DMS79 (cell line): ENCODE results near the gene GPC6.

Experiments used
- DNase-seq: peaks from one replicate; lab custom pipeline; 2025; lab: John Stamatoyannopoulos, UW

The GPC6 gene

GRCh38 chr13:94247890-94248289 lies 1021.3 kb downstream of the GPC6 start:
- DNase-seq, result no peak

GRCh38 chr13:94248454-94249228 lies 1022.0 kb downstream of the GPC6 start:
- DNase-seq, result no peak

DNA sequence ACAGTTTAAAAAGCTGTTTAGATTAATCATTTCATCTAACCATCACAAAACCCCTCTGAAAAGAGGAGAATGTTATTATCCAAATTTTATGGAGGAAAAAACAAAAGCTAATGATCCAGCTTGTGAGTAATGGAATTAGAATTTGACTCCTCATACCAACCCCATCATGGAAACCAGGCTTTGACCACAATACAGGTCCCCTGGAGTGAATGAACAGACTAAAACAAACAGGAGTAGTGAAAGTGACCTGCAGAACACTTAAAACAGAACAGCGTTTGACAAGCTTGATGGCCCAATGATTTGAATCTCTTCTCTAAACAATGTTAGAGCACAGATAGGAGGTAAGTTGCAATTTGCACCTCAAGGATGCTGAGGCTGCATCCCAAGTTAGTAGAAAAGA lies 1022.9 kb downstream of the GPC6 start:
- DNase-seq, result no peak

GRCh38 chr13:94251831-94252608 lies 1025.4 kb downstream of the GPC6 start:
- DNase-seq, result no peak

GRCh38 chr13:94254737-94255136 lies 1028.1 kb downstream of the GPC6 start:
- DNase-seq, result no peak

DNA sequence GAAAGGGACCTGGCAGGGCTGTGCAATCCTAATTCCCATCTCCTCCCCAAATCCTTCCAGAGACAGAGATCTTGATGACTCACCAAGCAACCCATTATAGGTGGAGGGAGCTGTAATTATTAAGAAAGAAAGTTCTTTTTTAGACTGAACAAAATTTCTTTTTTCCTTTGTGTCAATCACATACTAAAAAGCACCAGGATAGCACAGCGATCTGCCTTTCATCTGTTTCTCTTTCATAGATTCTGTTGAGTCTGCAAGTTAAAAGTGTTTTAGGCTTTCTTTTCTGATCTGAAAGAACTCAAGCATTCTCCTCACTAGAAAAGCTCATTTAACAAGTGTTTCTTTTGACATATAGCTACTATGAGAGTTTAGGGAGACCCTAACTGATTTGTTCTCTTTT lies 1030.1 kb downstream of the GPC6 start:
- no peak for DNase-seq

- DNase-seq, result no peak
These were observed 1033.4 kb downstream of the GPC6 start for GRCh38 chr13:94259984-94260383.

DNA sequence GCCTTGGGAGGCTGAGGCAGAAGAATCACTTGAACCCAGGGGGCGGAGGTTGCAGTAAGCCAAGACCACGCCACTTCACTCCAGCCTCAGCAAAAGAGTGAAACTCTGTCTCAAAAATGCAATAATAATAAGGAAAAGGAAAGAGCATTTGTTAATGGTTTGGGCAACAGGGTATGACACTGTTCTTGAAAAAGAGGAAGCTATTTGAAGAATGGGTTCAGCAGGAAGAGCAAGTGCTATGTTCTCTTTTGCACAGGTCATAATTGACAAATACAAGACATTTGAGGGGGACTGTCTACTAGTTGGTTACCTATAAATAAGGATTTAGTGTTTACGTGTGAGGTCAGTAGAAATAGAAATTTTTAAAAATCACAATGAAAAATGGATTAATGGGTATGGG lies 1034.6 kb downstream of the GPC6 start:
- no peak for DNase-seq

- no peak for DNase-seq
These were observed 1036.4 kb downstream of the GPC6 start for GRCh38 chr13:94263038-94263437.

DNA sequence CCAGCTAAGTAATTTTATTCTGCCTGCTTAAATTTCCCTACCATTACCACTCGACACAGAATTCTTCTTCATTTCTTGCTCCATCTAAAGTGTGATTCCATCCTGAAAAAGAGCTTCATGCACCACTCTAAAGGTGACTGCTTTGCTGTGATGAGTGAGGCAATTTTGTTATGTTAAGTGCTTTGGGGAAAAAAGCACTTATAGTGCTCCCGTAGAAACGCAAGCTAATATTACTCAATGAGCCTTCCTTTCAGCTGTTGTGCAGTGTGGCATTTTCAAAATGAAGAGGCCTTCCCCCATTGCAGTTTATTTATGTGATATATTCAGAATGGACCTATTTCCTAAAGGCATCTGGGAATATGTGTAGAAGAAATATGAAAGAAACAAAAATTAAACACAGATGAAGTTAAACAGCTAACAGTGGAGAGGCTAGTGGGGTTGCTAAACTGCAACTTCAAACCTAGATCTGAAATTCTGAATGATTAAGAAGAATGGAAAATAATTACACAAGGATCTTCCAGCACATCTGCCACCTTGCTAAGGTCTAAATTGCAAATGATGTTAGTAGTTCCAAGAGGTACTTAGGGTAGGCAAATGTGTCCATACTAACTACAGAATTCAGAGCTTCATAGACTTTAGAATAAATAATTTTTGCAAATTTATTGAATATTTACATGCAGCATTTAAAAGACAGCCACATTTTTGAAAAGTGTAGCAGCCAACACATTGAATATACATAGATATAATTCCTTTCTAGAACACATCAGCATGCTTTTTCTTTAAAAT lies 1041.2 kb downstream of the GPC6 start:
- DNase-seq, result peak; percentile 39

DNA sequence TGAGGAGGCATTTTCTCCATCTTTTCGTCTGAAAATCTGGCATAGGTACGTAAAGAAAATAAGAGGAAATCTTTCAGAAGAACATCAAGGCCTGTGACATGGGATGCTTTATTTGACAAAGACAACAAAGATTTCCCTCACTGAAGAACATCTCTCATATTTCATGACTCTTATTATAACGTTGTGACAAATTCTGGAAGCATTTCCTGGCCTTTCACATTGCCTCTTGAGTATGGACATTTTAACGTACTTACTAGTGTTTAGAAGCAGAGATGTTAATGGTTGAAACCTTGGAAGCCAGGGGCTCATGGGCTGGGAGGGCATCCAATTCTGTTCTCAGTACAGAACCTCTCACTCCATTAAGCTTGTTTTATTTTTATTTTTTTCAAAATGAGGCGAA lies 1042.1 kb downstream of the GPC6 start:
- DNase-seq, result no peak

DNA sequence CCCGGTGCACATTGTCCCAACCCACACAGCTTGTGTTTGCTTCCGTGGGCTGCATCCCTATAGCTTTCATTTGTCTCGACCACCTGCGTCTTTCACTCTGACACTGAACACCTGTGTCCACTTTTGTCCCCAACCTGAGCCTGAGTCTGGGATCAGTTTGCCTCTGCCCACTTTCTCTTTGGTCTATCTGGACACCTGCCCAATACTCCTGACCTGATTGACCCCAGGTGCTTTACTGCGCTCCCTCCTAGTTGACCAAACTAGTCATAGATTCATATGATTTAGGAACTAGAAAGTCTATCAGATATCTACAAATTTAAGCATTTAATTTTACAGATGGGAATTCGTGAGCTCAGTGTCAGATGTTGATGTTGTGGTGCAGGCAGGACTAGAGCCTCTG lies 1043.0 kb downstream of the GPC6 start:
- DNase-seq, result no peak

GRCh38 chr13:94270556-94270955 lies 1043.9 kb downstream of the GPC6 start:
- no peak for DNase-seq

- no peak for DNase-seq
These were observed 1045.4 kb downstream of the GPC6 start for GRCh38 chr13:94272038-94272437.

DNA sequence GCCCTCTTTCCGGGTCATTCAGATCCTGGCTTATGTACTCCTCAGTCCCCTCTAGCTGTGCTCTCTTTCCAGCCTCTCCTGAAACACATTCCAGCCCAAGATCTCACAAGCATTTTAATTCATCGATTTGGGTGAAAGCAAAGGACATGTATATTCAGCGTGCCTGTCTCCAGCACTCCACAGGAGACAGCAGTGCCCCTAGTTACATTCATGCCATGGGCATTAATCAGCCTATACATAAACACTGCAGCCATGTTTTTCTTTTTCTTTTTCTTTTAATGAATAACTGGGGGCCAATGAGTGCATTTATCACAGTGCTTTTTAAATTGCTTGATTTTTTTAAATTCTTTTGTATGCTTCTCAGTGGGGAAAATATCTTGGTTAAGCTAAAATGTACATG lies 1053.7 kb downstream of the GPC6 start:
- no peak for DNase-seq

DNA sequence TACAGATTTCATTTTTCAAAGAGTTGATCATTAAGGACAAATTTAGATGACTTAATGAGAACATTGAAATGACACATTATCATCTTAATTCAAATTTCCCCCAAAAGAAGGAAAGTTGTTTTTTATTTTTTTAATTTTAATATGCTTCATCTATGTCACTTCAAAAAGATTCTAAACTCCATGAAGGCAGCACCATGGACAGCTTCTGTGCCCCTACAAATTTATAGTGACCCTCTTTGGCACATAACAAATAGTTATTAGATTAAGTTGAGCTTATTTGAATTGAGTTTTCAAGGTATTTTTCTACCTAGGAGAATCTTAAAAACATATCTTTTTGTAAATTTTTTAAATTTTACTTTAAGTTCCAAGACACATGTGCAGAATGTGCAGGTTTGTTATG lies 1054.2 kb downstream of the GPC6 start:
- DNase-seq, result no peak

GRCh38 chr13:94286581-94286980 lies 1060.0 kb downstream of the GPC6 start:
- no peak for DNase-seq

GRCh38 chr13:94291631-94292322 lies 1065.2 kb downstream of the GPC6 start:
- no peak for DNase-seq

DNA sequence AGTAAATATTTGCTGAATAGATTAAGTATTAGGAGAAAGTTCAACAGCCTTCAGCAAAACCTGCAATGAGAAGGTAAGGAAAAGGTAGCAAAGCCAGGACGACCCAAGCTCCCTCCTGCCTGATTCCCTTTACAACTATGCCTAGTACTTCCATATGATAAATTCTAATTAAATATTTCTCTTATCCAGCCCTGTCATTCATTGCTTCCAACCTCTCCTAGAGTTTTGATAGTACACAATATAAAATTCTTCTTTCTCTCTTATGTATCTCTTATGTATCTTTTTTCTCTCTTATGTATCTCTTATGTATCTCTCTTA lies 1065.7 kb downstream of the GPC6 start:
- no peak for DNase-seq

GRCh38 chr13:94296471-94296870 lies 1069.9 kb downstream of the GPC6 start:
- DNase-seq, result no peak

GRCh38 chr13:94298346-94298745 lies 1071.7 kb downstream of the GPC6 start:
- DNase-seq, result no peak

DNA sequence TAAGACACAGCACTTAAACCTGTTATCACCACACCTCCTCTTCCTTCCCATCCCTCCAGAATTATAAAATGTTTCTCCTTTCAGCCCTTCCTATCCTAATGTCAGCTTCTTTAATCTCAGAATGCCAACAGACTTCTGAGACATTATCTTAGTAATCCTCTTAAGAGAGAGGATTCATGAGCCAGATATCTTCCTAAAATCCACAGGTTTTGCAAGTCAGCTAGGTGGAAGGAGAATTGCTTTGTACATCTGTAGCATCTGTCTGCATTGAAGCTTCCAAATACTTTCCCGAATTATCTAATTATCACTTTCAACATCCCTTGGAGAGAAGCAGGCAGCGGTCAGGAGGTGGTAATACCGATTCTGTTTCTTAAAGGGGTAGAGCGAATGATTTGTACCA lies 1073.8 kb downstream of the GPC6 start:
- no peak for DNase-seq
